ENCODE measurements around the gene FBN2.

DNA sequence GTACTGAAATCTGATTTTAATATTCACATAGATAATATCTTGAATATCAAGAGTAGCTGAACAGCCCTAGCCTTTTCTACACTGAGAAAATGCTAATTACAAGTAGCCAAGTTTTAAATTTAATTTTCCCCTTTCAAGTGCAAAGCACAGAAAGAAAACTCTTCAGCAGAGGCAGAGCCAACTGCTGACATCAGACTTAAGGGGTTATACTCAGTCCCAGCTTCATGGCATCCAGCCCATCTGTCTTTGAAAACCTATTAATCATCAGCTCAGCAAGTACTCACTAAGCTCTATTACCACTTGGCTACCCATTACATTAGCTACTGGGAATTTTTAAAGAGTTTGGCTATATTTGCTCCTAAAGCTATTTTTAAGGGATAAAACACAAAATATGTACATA is 234.0 kb downstream of the FBN2 start:
- TF ChIP-seq, protein P1, sequence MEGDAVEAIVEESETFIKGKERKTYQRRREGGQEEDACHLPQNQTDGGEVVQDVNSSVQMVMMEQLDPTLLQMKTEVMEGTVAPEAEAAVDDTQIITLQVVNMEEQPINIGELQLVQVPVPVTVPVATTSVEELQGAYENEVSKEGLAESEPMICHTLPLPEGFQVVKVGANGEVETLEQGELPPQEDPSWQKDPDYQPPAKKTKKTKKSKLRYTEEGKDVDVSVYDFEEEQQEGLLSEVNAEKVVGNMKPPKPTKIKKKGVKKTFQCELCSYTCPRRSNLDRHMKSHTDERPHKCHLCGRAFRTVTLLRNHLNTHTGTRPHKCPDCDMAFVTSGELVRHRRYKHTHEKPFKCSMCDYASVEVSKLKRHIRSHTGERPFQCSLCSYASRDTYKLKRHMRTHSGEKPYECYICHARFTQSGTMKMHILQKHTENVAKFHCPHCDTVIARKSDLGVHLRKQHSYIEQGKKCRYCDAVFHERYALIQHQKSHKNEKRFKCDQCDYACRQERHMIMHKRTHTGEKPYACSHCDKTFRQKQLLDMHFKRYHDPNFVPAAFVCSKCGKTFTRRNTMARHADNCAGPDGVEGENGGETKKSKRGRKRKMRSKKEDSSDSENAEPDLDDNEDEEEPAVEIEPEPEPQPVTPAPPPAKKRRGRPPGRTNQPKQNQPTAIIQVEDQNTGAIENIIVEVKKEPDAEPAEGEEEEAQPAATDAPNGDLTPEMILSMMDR (IDR thresholded peaks at IDR 0.05; ENCODE audit: borderline replicate concordance, extremely low read depth, low read length, poor library complexity, severe bottlenecking): no peak
- no peak for TF ChIP-seq EZH2 (IDR thresholded peaks at IDR 0.05; ENCODE audit: borderline replicate concordance, low read depth, low read length, severe bottlenecking)

All from DND-41 (cell line).